GM12873 (cell line): Measurements from ENCODE around the gene CCDC187.

ENCODE experiments used
- TF ChIP-seq, protein P1 (sequence below): IDR thresholded peaks from 2 replicates; pipeline ENCODE4 v1.5.1; 2012; ENCODE audit warnings: low read depth, mild to moderate bottlenecking, moderate library complexity, low read length, control low read depth; ENCODE audit not compliant: insufficient read depth; ENCODE audit errors: missing control alignments

Gene CCDC187

DNA sequence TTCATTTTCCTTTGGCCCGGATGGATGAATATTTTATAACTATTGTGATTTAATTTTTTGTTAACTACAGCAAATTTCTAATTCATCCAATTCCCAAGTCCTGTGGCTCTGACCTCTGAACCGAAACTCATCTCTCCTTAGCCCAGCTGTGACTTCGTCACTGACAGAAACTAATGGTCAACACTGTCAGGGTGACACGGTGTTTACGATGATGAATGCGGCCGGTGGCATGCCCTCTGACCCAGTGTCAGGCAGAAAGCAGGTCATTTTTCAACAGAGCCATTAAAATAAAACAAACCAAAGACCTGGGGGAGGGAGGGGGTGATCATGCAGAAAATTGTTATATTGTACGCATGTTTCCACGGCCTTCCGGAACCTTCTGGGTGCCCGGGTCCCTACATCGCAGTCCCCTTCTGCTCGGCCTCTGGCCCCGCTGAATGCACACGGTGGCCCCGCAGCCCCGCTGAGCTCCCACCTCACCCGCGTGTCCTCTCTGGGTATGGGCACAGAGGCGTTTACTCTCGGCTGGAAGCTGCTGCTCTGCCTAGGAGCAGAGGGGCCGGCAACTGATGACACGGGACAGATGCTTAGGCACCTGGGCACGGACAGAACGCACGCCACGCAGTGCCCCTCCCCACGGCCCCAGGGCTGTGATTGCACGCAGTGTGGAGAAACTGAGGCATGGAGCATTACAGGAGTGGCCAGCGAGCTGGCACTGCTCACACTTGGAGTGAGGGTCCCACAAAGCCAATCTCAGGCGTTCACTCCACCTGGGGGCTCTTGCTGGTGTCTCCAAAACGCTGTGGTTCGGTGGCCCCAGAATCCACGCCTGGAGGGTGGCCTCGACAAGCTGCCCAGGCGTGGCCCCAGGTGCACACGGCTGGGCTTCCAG lies 8.1 kb downstream of the CCDC187 start:
- TF ChIP-seq, protein P1, sequence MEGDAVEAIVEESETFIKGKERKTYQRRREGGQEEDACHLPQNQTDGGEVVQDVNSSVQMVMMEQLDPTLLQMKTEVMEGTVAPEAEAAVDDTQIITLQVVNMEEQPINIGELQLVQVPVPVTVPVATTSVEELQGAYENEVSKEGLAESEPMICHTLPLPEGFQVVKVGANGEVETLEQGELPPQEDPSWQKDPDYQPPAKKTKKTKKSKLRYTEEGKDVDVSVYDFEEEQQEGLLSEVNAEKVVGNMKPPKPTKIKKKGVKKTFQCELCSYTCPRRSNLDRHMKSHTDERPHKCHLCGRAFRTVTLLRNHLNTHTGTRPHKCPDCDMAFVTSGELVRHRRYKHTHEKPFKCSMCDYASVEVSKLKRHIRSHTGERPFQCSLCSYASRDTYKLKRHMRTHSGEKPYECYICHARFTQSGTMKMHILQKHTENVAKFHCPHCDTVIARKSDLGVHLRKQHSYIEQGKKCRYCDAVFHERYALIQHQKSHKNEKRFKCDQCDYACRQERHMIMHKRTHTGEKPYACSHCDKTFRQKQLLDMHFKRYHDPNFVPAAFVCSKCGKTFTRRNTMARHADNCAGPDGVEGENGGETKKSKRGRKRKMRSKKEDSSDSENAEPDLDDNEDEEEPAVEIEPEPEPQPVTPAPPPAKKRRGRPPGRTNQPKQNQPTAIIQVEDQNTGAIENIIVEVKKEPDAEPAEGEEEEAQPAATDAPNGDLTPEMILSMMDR = no peak

DNA sequence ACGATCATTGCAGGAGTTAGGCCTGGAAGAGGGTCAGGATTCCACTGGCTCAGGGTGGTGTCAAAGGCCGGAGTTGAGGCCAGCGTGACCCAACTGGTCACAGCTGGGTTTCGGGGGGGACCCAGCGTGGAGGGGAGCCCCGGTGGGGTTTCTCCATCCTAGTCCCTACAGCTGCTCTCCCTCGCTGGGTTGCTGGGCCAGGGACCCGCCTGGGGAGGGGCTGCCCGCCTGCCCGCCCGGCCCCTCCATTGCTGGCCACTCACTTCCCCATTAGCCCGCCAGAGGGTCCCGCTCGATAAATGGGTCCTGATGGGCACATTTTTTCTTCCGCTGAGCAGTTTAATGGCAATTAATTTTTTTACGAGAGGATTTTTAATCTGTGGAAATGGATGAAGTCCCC lies 8.8 kb downstream of the CCDC187 start:
- TF ChIP-seq, protein P1 = no peak

DNA sequence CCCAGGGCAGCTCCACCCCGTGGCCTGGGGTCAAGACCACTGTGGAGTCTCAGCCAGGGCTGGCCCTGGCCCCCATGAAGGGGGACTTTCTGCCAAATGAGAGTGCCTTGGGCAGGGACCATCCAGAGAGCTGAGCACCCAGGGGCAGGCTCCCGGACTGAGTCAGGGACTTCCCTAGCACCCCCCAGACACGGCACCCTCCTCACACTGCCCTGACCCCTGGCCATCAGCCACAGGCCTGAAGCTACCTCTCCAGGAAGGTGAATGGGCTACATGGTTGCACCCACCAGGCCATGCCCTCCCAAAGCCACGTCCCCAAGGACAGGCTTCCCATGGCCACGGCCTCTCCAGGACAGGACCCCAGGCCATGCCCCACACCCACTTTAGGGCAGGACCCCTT lies 9.5 kb downstream of the CCDC187 start:
- TF ChIP-seq, protein P1 = no peak

DNA sequence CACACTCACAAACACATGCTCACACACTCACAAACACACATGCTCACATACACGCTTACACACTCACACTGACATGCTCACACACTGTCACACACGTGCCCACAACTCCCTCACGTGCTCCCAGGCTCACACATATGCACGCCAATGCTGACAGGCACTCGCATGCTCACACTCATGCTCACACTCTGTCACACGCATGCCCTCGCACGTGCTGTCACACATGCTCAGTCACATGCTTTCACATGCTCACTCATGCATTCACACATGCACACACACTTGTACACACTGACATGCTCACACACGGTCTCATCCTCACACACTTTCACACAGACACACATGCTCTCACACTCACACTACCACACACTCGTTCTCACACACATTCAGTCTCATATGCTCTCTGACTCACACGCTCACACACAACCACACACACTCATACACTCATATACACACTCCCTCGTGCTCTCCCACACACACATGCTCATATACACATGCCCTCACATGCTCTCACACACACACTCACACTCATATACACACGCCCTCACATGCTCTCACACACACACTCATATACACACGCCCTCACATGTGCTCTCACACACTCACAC lies 10.3 kb downstream of the CCDC187 start:
- TF ChIP-seq, protein P1 = no peak

DNA sequence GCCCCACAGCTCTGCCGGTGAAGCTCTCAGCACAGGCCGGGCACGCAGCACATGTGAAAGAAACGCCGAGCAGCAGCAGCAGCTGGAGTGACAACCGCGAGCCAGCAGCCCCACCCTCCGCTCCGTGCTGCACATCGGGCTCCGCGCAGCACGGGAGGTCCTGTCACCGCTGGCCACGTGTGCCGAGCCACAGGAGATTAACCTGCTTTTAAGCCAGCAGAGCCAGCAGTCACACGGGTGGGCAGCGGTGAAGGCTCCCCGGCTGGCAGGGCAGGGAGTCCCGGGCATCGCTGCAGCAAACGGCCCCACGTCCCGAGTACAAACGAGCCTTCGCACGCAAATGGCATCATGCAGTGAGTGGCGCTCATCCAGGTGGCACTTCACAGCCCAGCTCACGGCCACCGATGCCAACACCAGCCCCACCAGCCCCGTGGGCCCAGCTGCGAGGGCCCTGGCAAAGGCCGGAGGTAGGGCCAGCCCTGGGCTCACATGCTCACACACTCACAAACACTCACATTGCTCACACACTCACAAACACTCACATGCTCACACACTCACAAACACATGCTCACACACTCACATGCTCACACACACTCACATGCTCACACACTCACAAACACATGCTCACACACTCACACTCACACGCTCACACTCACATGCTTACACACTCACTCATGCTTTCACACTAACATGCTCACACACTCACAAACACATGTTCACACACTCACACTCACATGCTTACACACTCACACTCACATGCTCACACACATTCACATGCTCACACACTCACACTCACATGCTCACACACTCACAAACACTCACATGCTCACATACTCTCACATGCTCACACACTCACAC lies 11.1 kb downstream of the CCDC187 start:
- TF ChIP-seq, protein P1 = no peak

DNA sequence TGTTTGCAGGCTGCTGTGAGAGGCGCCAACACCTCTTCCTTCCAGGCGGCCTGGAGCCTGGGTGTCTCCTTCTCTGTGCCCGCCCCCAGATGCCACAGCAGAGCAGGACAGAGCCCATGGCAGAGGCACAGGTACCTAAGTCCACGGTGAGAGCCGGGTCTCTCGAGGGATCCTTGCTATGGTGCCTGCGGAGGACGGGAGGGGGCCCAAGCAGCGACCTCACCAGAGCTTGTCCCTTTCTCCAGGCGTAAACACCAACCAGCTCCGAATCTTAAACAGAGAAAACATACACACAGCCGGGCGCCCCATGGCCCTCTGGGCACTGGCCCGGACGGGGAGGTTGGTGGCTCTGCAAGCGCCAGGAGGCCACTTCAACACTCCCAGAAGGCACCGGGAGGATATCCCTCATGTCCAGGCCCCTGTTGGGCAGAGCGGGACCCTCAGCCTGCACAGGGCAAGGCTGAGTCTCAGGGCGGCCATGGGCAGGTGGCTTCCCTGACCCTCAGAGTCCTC lies 11.8 kb downstream of the CCDC187 start:
- TF ChIP-seq, protein P1 = no peak
